K562 (cell line): ENCODE data around the gene BCL7C. TPM values are rescaled to one million over a fixed set of nuclear protein-coding genes. Genes with fewer than 3 reads are reported as not detected.

ENCODE experiments used
- HIVEP1 ChIP-seq: fragments of 250-450 bp; sonication (Bioruptor Pico); IDR thresholded peaks from 2 replicates; pipeline ENCODE4 v1.4.0; 2020; ENCODE audit warnings: mild to moderate bottlenecking
- MBD1 ChIP-seq: fragments of 250-450 bp; sonication (Bioruptor Pico); IDR thresholded peaks from 2 replicates; pipeline ENCODE4 v1.8.0; 2022; ENCODE audit warnings: inconsistent platforms
- NFE2L1 ChIP-seq: fragments of 450-650 bp; IDR thresholded peaks from 2 replicates; pipeline ENCODE4 v1.6.1; 2016; ENCODE audit warnings: missing genetic modification characterization, low read depth, mild to moderate bottlenecking, missing compliant biosample characterization, moderate library complexity, borderline replicate concordance
- OTX1 ChIP-seq: fragments of 450-650 bp; formaldehyde crosslinking; IDR thresholded peaks from 2 replicates; pipeline ENCODE4 v1.4.0; 2022; ENCODE audit warnings: mild to moderate bottlenecking
- SIN3B ChIP-seq: fragments of 450-650 bp; IDR thresholded peaks from 2 replicates; pipeline ENCODE4 v1.6.1; 2017; ENCODE audit warnings: low read depth, mild to moderate bottlenecking, moderate library complexity
- TAF7 ChIP-seq: fragments of 450-650 bp; IDR thresholded peaks from 2 replicates; pipeline ENCODE4 v1.6.1; 2016; ENCODE audit warnings: missing genetic modification characterization, missing compliant biosample characterization
- THAP7 ChIP-seq: fragments of 250-450 bp; sonication (Bioruptor Pico); IDR thresholded peaks from 2 replicates; pipeline ENCODE4 v1.5.0; 2021
- TRIM24 ChIP-seq, 2 experiments: fragments of 450-650 bp; IDR thresholded peaks; 2 replicates each; pipeline ENCODE4 v1.6.1; 2016
- ZNF57 ChIP-seq: fragments of 450-650 bp; formaldehyde crosslinking; IDR thresholded peaks from 2 replicates; pipeline ENCODE4 v1.4.0; 2020; ENCODE audit warnings: mild to moderate bottlenecking, moderate library complexity
- polyA plus RNA-seq, 8 experiments: library from polyadenylated mRNA; depleted of rRNA in 4 of 8; stranded (reverse) in 5 of 8; unstranded in 3 of 8; fragments of >200 nt; fragmentation: Nextera tagmentation in 2 of 8; fragmentation: Illumina TruSeq in 1 of 8; extraction: Ambion mirVana in 2 of 8; extraction: Trizol in 1 of 8; gene quantifications; 2 replicates each; pipeline versions ENCODE4 v1.2.1 to v1.2.3, GENCODE V29; 2011 to 2014; ENCODE audit warnings: inconsistent platforms in 1 of 8, missing spikeins in 1 of 8
- total RNA-seq, 7 experiments: library from RNA; depleted of rRNA in 6 of 7; stranded (reverse); fragments of >200 nt in 6 of 7; fragmentation: Illumina TruSeq in 2 of 7; extraction: Trizol in 2 of 7; gene quantifications; 2 replicates each; pipeline versions ENCODE4 v1.2.1 to v1.2.3, GENCODE V29; 2011 to 2021; ENCODE audit warnings: low replicate concordance in 1 of 7
- TF ChIP-seq, protein P1 (sequence below): fragments of 450-650 bp; IDR thresholded peaks from 2 replicates; pipeline ENCODE4 v1.6.1; 2017; ENCODE audit warnings: antibody characterized with exemption, mild to moderate bottlenecking
- TF ChIP-seq, protein P2 (sequence below), 2 experiments: fragments of 250-450 bp in 1 of 2; fragments of 450-650 bp in 1 of 2; sonication (Bioruptor Pico) in 1 of 2; IDR thresholded peaks; 2 replicates each; pipeline versions ENCODE4 v1.6.1 to v1.8.0; 2016 to 2021; ENCODE audit warnings: mild to moderate bottlenecking in 2 of 2, moderate library complexity in 2 of 2, missing compliant biosample characterization in 1 of 2, missing genetic modification characterization in 1 of 2

BCL7C gene
- total and polyA plus RNA-seq, 9 of the 15 experiments (the other 6 are each of a cell fraction or from before 2014, with no cell fraction given) = 1.7 to 85.8 (median 19.6) TPM

DNA sequence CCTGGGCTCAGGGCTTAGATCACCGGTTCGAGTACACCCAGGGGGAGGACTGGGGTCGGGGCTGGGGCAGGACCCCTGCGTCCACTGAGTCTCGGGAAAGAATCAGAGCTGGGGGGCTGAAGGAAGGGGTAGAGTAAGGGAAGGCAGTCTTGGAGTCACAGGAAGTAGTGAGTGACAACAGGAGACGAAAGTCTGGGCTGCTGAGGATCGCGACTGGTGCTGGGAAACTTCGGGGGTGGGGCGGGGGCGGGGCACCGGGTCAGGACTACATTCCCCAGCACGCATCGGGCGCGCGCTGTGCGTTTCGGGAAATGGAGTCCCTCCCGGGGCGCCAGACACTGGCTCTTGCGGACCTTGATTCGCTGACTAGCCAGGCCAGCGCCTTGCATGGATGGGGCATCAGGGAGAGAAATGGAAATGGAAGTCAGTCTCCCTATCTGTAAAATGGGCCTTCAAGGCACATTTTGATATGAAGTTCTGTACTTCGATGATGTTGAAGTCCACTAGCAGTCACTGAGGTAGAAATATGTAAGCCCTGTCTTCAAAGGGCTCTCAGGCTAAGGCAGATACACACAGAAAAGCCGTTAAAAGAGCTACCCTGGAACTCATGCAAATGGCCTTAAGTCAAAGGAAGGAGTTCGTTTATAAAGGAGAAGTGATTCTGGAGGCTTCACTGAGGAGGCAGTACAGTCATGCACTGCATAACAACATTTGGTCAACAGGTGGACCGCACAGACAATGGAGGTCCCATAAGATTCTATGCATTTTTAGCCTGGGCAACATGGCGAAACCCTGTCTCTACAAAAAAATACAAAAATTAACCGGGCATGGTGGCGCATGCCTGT lies 3.2 kb upstream of the BCL7C start (continued):
- TF ChIP-seq, protein P1, sequence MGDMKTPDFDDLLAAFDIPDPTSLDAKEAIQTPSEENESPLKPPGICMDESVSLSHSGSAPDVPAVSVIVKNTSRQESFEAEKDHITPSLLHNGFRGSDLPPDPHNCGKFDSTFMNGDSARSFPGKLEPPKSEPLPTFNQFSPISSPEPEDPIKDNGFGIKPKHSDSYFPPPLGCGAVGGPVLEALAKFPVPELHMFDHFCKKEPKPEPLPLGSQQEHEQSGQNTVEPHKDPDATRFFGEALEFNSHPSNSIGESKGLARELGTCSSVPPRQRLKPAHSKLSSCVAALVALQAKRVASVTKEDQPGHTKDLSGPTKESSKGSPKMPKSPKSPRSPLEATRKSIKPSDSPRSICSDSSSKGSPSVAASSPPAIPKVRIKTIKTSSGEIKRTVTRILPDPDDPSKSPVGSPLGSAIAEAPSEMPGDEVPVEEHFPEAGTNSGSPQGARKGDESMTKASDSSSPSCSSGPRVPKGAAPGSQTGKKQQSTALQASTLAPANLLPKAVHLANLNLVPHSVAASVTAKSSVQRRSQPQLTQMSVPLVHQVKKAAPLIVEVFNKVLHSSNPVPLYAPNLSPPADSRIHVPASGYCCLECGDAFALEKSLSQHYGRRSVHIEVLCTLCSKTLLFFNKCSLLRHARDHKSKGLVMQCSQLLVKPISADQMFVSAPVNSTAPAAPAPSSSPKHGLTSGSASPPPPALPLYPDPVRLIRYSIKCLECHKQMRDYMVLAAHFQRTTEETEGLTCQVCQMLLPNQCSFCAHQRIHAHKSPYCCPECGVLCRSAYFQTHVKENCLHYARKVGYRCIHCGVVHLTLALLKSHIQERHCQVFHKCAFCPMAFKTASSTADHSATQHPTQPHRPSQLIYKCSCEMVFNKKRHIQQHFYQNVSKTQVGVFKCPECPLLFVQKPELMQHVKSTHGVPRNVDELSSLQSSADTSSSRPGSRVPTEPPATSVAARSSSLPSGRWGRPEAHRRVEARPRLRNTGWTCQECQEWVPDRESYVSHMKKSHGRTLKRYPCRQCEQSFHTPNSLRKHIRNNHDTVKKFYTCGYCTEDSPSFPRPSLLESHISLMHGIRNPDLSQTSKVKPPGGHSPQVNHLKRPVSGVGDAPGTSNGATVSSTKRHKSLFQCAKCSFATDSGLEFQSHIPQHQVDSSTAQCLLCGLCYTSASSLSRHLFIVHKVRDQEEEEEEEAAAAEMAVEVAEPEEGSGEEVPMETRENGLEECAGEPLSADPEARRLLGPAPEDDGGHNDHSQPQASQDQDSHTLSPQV = peak; percentile 50
- no peak for TF ChIP-seq NFE2L1 (tag)
- TF ChIP-seq TRIM24 (IDR thresholded peaks at IDR 0.05) = no peak
- peak; percentile 36; the same call in 1 of the 2 replicates for TF ChIP-seq TAF7 (tag)
- no peak for TF ChIP-seq OTX1
- TF ChIP-seq, protein P2, sequence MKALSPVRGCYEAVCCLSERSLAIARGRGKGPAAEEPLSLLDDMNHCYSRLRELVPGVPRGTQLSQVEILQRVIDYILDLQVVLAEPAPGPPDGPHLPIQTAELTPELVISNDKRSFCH (CRISPR knock-in tag; IDR thresholded peaks at IDR 0.05) = no peak
- TF ChIP-seq, protein P2 (tag; IDR thresholded peaks at IDR 0.05) = no peak
- TF ChIP-seq HIVEP1 (CRISPR knock-in tag) = no peak
- TF ChIP-seq MBD1 = no peak
- TF ChIP-seq ZNF57 (CRISPR knock-in tag) = no peak
- TF ChIP-seq SIN3B = no peak
- TF ChIP-seq THAP7 (CRISPR knock-in tag) = no peak
